K562 (cell line): ENCODE data around the gene TLR8. TPM values are rescaled to one million over a fixed set of nuclear protein-coding genes. Genes with fewer than 3 reads are reported as not detected.

ENCODE experiments used
- ATAC-seq: fragments of 200-7000 bp; cut with Tn5 transposase; 3 replicates; pipeline ENCODE4 v1.9.1; 2020; ENCODE audit warnings: moderate library complexity
- BruUV-seq: library from RNA; stranded (reverse); fragments of 400-500 nt; replicated peaks from 2 replicates; lab custom pipeline; 2021; lab: Mats Ljungman, UMichigan
- CTCF ChIA-PET: fragments of 300-600 bp; formaldehyde crosslinking; extraction: SDS; loops from one replicate; lab custom pipeline; 2021; ENCODE audit warnings: low intra/inter-chr PET ratio; lab: Yijun Ruan, JAX
- POLR2A ChIA-PET: fragments of 300-600, 350-650 bp; sonication (Branson Sonifier 250); formaldehyde crosslinking; extraction: SDS; loops from one replicate; lab custom pipeline; 2021; ENCODE audit warnings: antibody characterized with exemption, inconsistent platforms; lab: Yijun Ruan, JAX
- DNase-seq, 4 experiments: peaks; one replicate each; pipeline versions ENCODE4 v3.0.0 to v3.0.0-alpha.2; 2011 to 2018; ENCODE audit warnings: low spot score in 3 of 4, mixed read lengths in 3 of 4; ENCODE audit errors: extremely low read depth in 1 of 4
- FAIRE-seq: peaks from 2 replicates; lab custom pipeline; 2011; peaks lifted over from hg19 to GRCh38; lab: Jason Lieb, UNC
- H2AFZ ChIP-seq: 2 replicates; pipeline ENCODE4 v1.6.0; 2011; ENCODE audit warnings: low read depth, low read length, control low read depth, inconsistent platforms
- H3K27ac ChIP-seq: fragments of 200-600 bp; 3 replicates; pipeline ENCODE4 v1.8.0; 2011; ENCODE audit warnings: low read depth, mild to moderate bottlenecking, control low read depth, inconsistent platforms, low read length, moderate library complexity, mixed read lengths; ENCODE audit errors: extremely low read depth
- H3K27me3 ChIP-seq, 2 experiments: fragments of 300-600 bp in 1 of 2; 2 replicates in 1 of 2; 3 replicates in 1 of 2; pipeline versions ENCODE4 v1.6.0 to v1.8.0; 2011; ENCODE audit warnings: inconsistent platforms in 2 of 2, low read length in 2 of 2, mild to moderate bottlenecking in 1 of 2, mixed read lengths in 1 of 2, moderate library complexity in 1 of 2; ENCODE audit not compliant: control insufficient read depth in 2 of 2, insufficient read depth in 2 of 2
- H3K36me3 ChIP-seq: fragments of 300-600 bp; 3 replicates; pipeline ENCODE4 v1.8.0; 2011; ENCODE audit warnings: mild to moderate bottlenecking, low read length, inconsistent platforms; ENCODE audit not compliant: control insufficient read depth, insufficient read depth
- H3K4me1 ChIP-seq, 2 experiments: fragments of 200-600 bp in 1 of 2; replicated peaks in 1 of 2; 2 replicates in 1 of 2; 3 replicates in 1 of 2; pipeline versions ENCODE4 v1.5.1 to v1.8.0; 2011; ENCODE audit warnings: inconsistent platforms in 2 of 2, low read length in 2 of 2, mild to moderate bottlenecking in 1 of 2, mixed read lengths in 1 of 2, moderate library complexity in 1 of 2; ENCODE audit not compliant: control insufficient read depth in 2 of 2, insufficient read depth in 2 of 2
- H3K4me2 ChIP-seq: 2 replicates; pipeline ENCODE4 v1.6.1; 2011; ENCODE audit warnings: low read length, control low read depth, inconsistent platforms, mixed read lengths; ENCODE audit not compliant: insufficient read depth
- H3K4me3 ChIP-seq: fragments of 200-600 bp; sonication (generic), shearing (Covaris generic); 2 replicates; pipeline ENCODE4 v1.5.1; 2016; ENCODE audit warnings: control low read depth, inconsistent platforms
- H3K79me2 ChIP-seq: fragments of 200-600 bp; 3 replicates; pipeline ENCODE4 v1.8.0; 2011; ENCODE audit warnings: low read length, inconsistent platforms; ENCODE audit not compliant: control insufficient read depth, insufficient read depth
- H3K9ac ChIP-seq, 2 experiments: 2 replicates each; pipeline versions ENCODE4 v1.6.0 to v1.6.1; 2011; ENCODE audit warnings: low read depth in 2 of 2, low read length in 2 of 2, control low read depth in 1 of 2, inconsistent platforms in 1 of 2, mild to moderate bottlenecking in 1 of 2, mixed read lengths in 1 of 2; ENCODE audit not compliant: insufficient read depth in 1 of 2
- H3K9me1 ChIP-seq: one replicate; pipeline ENCODE4 v1.6.0; 2011; ENCODE audit warnings: inconsistent platforms, mild to moderate bottlenecking, low read length, moderate library complexity; ENCODE audit not compliant: control insufficient read depth, insufficient read depth
- H3K9me3 ChIP-seq: replicated peaks from 2 replicates; pipeline ENCODE4 v1.5.1; 2011; ENCODE audit warnings: low read depth, low read length, inconsistent platforms; ENCODE audit not compliant: control insufficient read depth, insufficient read depth
- H4K20me1 ChIP-seq: replicated peaks from 2 replicates; pipeline ENCODE4 v1.6.1; 2011; ENCODE audit warnings: low read length, inconsistent platforms, mixed read lengths; ENCODE audit not compliant: control insufficient read depth, insufficient read depth
- GABPB1 ChIP-seq: sonication (generic); formaldehyde crosslinking; IDR thresholded peaks from 2 replicates; pipeline ENCODE4 v1.8.0; 2022; ENCODE audit warnings: mild to moderate bottlenecking, missing genetic modification reagents
- RAD51 ChIP-seq: fragments of 450-650 bp; IDR thresholded peaks from 2 replicates; pipeline ENCODE4 v1.7.1; 2016; ENCODE audit warnings: low read depth, mild to moderate bottlenecking, borderline replicate concordance
- SNIP1 ChIP-seq: fragments of 450-650 bp; IDR thresholded peaks from 2 replicates; pipeline ENCODE4 v1.7.1; 2017; ENCODE audit warnings: low read depth, mild to moderate bottlenecking
- XRCC5 ChIP-seq: fragments of 200-400 bp; formaldehyde crosslinking; IDR thresholded peaks from 2 replicates; pipeline ENCODE4 v1.6.1; 2017; ENCODE audit warnings: low read depth, mild to moderate bottlenecking, low read length
- ZNF592 ChIP-seq: fragments of 450-650 bp; IDR thresholded peaks from 2 replicates; pipeline ENCODE4 v1.6.1; 2017; ENCODE audit warnings: antibody characterized with exemption, mild to moderate bottlenecking
- WGBS: fragments of 100-300 bp; shearing (Covaris generic); methylation state at CpG from one replicate; pipeline ENCODE4 v1.1.6; 2016; ENCODE audit warnings: low coverage, mixed read lengths; ENCODE audit not compliant: insufficient coverage; ENCODE audit errors: missing lambda C conversion rate; 5-methylcytosine and 5-hydroxymethylcytosine counted together
- in situ Hi-C: fragments of 300-500 bp; cut with MboI; formaldehyde crosslinking; loops from 4 replicates; pipeline ENCODE4 v1.15.0; 2018; ENCODE audit warnings: inconsistent platforms, mixed read lengths
- intact Hi-C: fragments of 100-400 bp; cut with micrococcal nuclease; formaldehyde crosslinking; loops from 2 replicates; pipeline ENCODE4 v1.14.2; 2022
- polyA plus RNA-seq, 8 experiments: library from polyadenylated mRNA; depleted of rRNA in 4 of 8; stranded (reverse) in 5 of 8; unstranded in 3 of 8; fragments of >200 nt; fragmentation: Nextera tagmentation in 2 of 8; fragmentation: Illumina TruSeq in 1 of 8; extraction: Ambion mirVana in 2 of 8; extraction: Trizol in 1 of 8; gene quantifications; 2 replicates each; pipeline versions ENCODE4 v1.2.1 to v1.2.3, GENCODE V29; 2011 to 2014; ENCODE audit warnings: inconsistent platforms in 1 of 8, missing spikeins in 1 of 8
- total RNA-seq, 7 experiments: library from RNA; depleted of rRNA in 6 of 7; stranded (reverse); fragments of >200 nt in 6 of 7; fragmentation: Illumina TruSeq in 2 of 7; extraction: Trizol in 2 of 7; gene quantifications; 2 replicates each; pipeline versions ENCODE4 v1.2.1 to v1.2.3, GENCODE V29; 2011 to 2021; ENCODE audit warnings: low replicate concordance in 1 of 7
- TF ChIP-seq, protein P1 (sequence below): fragments of 250-450 bp; sonication (Bioruptor Pico); IDR thresholded peaks from 2 replicates; pipeline ENCODE4 v1.9.0; 2021; ENCODE audit warnings: mild to moderate bottlenecking

Gene TLR8
- total and polyA plus RNA-seq, 9 of the 15 experiments (the other 6 are each of a cell fraction or from before 2014, with no cell fraction given) = not detected

- no peak for TF ChIP-seq SNIP1
- TF ChIP-seq, all 486 proteins: peak for 0
- H3K4me1 ChIP-seq = no peaks in the 10 kb centered on the region
- no peaks in the 10 kb centered on the region for H3K9me3 ChIP-seq
- no peak overlapping the region for H3K4me3 ChIP-seq
- WGBS = 38% methylated on average over 2 of the region's 2 CpGs
- H3K4me2 ChIP-seq = no peak overlapping the region
- in situ Hi-C loops (loop anchor here (10.0 kb wide), 1 partner anchor 71 kb away; no protein-coding TSS in a partner anchor), intact Hi-C loops (loop anchor here (2.0 kb wide), 1 partner anchor 193 kb away; no protein-coding TSS in a partner anchor)
- H3K9ac ChIP-seq = no peak overlapping the region
- H3K27me3 ChIP-seq = peaks cover 0 to 6% of the 10 kb centered on the region in 2 experiments; a peak in 1 of 5 replicates
- ChIA-PET CTCF (no interaction called here), POLR2A (no interaction called here)
- H3K27ac ChIP-seq = no peak overlapping the region
- H3K36me3 ChIP-seq = no peaks in the 10 kb centered on the region
- no peaks in the 10 kb centered on the region for H3K79me2 ChIP-seq
- no TSS peak for BruUV-seq
- no peak overlapping the region for H2AFZ ChIP-seq
- DNase-seq (no peak), ATAC-seq (no peak), FAIRE-seq (no peak)
- H4K20me1 ChIP-seq = no peaks in the 10 kb centered on the region
- H3K9me1 ChIP-seq = no peaks in the 10 kb centered on the region
These were observed 10.6 kb upstream of the TLR8 start for GRCh38 chrX:12895866-12896265.

DNA sequence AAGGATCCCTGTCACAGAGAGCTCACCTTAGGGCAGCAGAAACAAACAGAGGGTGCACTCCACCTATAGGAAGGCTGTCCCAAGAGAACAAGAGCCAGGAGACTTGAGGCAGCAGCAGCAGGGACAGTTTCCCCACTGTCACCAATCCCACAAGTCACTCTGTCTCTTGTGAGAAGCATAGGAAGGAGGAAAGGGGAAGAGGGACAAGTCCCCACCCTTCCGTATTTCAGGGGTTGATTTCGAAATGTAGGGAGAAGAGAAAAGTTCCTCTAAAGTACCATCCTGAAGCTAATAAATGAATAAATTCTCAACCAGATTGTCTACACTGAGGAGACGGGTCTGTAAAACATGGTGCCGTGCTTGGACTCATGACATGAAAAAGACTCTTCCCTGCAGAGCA, 9.5 kb upstream of the TLR8 start:
- H2AFZ ChIP-seq = no peak overlapping the region
- in situ Hi-C loops (loop anchor here (10.0 kb wide), 1 partner anchor 72 kb away; no protein-coding TSS in a partner anchor), intact Hi-C loops (no loop called here)
- no peaks in the 10 kb centered on the region for H3K36me3 ChIP-seq
- POLR2A ChIA-PET = interaction anchor here (0.5 kb wide), 1 partner anchor 106 kb away, joined by 3 read pairs; the partner anchor contains the start of gene PRPS2
- WGBS = 8% methylated on average over 3 of the region's 4 CpGs
- no peak for FAIRE-seq
- H3K9ac ChIP-seq = no peak overlapping the region
- no peak overlapping the region for H3K27ac ChIP-seq
- no peaks in the 10 kb centered on the region; a peak in 1 of 5 replicates for H3K4me1 ChIP-seq
- no TSS peak for BruUV-seq
- DNase-seq = no peak
- no peak overlapping the region for H3K4me2 ChIP-seq
- no peak for ATAC-seq
- H4K20me1 ChIP-seq = no peaks in the 10 kb centered on the region
- no peaks in the 10 kb centered on the region for H3K9me1 ChIP-seq
- no peaks in the 10 kb centered on the region for H3K27me3 ChIP-seq
- no peaks in the 10 kb centered on the region for H3K79me2 ChIP-seq
- H3K4me3 ChIP-seq = no peak overlapping the region
- H3K9me3 ChIP-seq = no peaks in the 10 kb centered on the region
- CTCF ChIA-PET = no interaction called here
- TF ChIP-seq XRCC5 (no peak), GABPB1 (CRISPR knock-in tag) (no peak), RAD51 (no peak), ZNF592 (no peak)
- TF ChIP-seq, protein P1, sequence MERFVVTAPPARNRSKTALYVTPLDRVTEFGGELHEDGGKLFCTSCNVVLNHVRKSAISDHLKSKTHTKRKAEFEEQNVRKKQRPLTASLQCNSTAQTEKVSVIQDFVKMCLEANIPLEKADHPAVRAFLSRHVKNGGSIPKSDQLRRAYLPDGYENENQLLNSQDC (CRISPR knock-in tag) = no peak
